ENCODE measurements around the gene INSIG2.

- TF ChIP-seq CTCF (optimal IDR thresholded peaks at IDR 0.05 in 1 of 3, IDR thresholded peaks at IDR 0.05 in 1 of 3, conservative IDR thresholded peaks at IDR 0.05 in 1 of 3; ENCODE audit: extremely low read depth in 1 of 3, insufficient read depth in 2 of 3, low read length in 3 of 3) (no peak), EZH2 (IDR thresholded peaks at IDR 0.05; ENCODE audit: low read length) (no peak)
These were observed 59.9 kb downstream of the INSIG2 start for GRCh38 chr2:118148133-118148532.
